ENCODE results near the gene FMNL3. TPM values are rescaled to one million over a fixed set of nuclear protein-coding genes. Genes with fewer than 3 reads are reported as not detected.

The FMNL3 gene
- total and polyA plus RNA-seq, 2 of the 8 experiments (the other 6 are each of a cell fraction or from before 2014, with no cell fraction given) = 8.6 to 29.0 TPM

- Histone ChIP-seq H3K23ac (ENCODE audit: insufficient read length) (no peak overlapping the region), H3K9ac (replicated peaks in 1 of 4; ENCODE audit: extremely low read depth in 1 of 4, low read depth in 3 of 4, low read length in 3 of 4) (no peak overlapping the region), H3K79me1 (ENCODE audit: low read depth, low read length) (no peaks in the 10 kb centered on the region; the same call in 1 of the 2 replicates), H2BK120ac (replicated peaks; ENCODE audit: low read depth, low read length) (no peak overlapping the region), H3K9me3 (ENCODE audit: insufficient read depth in 2 of 2, low read depth in 1 of 2, low read length in 1 of 2) (no peaks in the 10 kb centered on the region), H4K91ac (replicated peaks; ENCODE audit: insufficient read length, low read length) (no peak overlapping the region), H3K56ac (replicated peaks; ENCODE audit: insufficient read length, low read depth, low read length) (peak overlapping the region; percentile 22), H3K18ac (ENCODE audit: extremely low read depth, low read length) (peak overlapping the region; percentile 32; the same call in 1 of the 2 replicates), H3K14ac (ENCODE audit: insufficient read length) (no peak overlapping the region), H2AK5ac (ENCODE audit: low read depth, low read length) (no peak overlapping the region), H2BK15ac (ENCODE audit: low read length) (no peak overlapping the region), H3K4me1 (replicated peaks in 1 of 4; ENCODE audit: control insufficient read depth in 3 of 4, insufficient read depth in 4 of 4, low read length in 3 of 4) (peaks cover 3 to 6% (median 4%) of the 10 kb centered on the region in 4 experiments; a peak in 4 of 7 replicates), H3K79me2 (ENCODE audit: control insufficient read depth in 1 of 2, insufficient read depth in 2 of 2, low read length in 2 of 2) (no peaks in the 10 kb centered on the region), H2AFZ (ENCODE audit: low read length) (no peak overlapping the region), H2BK12ac (ENCODE audit: low read depth, low read length) (peak overlapping the region; percentile 69; the same call in 1 of the 2 replicates), H4K20me1 (replicated peaks in 1 of 2; ENCODE audit: control insufficient read depth in 1 of 2, insufficient read depth in 2 of 2, low read length in 2 of 2) (peaks cover 0 to 1% of the 10 kb centered on the region in 2 experiments), H3K27ac (ENCODE audit: low read depth, low read length) (no peak overlapping the region), H4K8ac (ENCODE audit: extremely low read depth, insufficient read depth, low read length) (no peak overlapping the region; the same call in 1 of the 2 replicates), H4K5ac (ENCODE audit: insufficient read length, low read depth, low read length) (no peak overlapping the region), H2BK20ac (ENCODE audit: low read length) (peak overlapping the region; percentile 9; the same call in 1 of the 2 replicates), H3K36me3 (ENCODE audit: control insufficient read depth in 2 of 4, insufficient read depth in 4 of 4, low read length in 3 of 4) (peaks cover 0 to 14% (median 4%) of the 10 kb centered on the region in 4 experiments; a peak in 5 of 8 replicates), H3K4me3 (ENCODE audit: extremely low read depth in 1 of 4, insufficient read depth in 2 of 4, low read depth in 3 of 4, low read length in 4 of 4) (no peak overlapping the region), H3K4me2 (ENCODE audit: insufficient read depth in 1 of 2, low read depth in 2 of 2, low read length in 2 of 2) (no peak overlapping the region; a peak in 1 of 4 replicates), H3K4ac (replicated peaks; ENCODE audit: insufficient read length, low read depth, low read length) (no peak overlapping the region), H3K23me2 (ENCODE audit: low read depth, low read length) (no peaks in the 10 kb centered on the region), H3K27me3 (replicated peaks in 1 of 4; ENCODE audit: control insufficient read depth in 3 of 4, extremely low read depth in 1 of 4, insufficient read depth in 3 of 4, low read length in 3 of 4) (no peaks in the 10 kb centered on the region), H2BK5ac (ENCODE audit: low read depth, low read length) (peak overlapping the region; percentile 90)
- WGBS, 2 experiments (ENCODE audit: extremely low coverage in 1 of 2, insufficient coverage in 1 of 2, insufficient read length in 1 of 2, insufficient replicate concordance in 2 of 2, low coverage in 1 of 2, low lambda C conversion rate in 2 of 2, missing lambda C conversion rate in 1 of 2) = 80% methylated on average over 5 of the region's 5 CpGs; no CpG with 5 or more reads in 1 of the 2 experiments
- DNase-seq (ENCODE audit: low read depth in 1 of 2, low spot score in 2 of 2) (peak in 1 of 2 experiments; percentile 21), FAIRE-seq (no peak)
- POLR2A ChIA-PET (ENCODE audit: partially characterized antibody) = interaction anchor here (0.8 to 4.3 kb wide), 14 partner anchors 11 to 78 kb away, joined by 3 to 36 read pairs (median 4); partner anchors contain the start of genes FMNL3 and TMBIM6
- TF ChIP-seq TAF1 (IDR thresholded peaks at IDR 0.05; ENCODE audit: low read depth, low read length) = no peak
- TF ChIP-seq GABPA (IDR thresholded peaks at IDR 0.05; ENCODE audit: borderline replicate concordance, insufficient read depth, low read length) = peak; percentile 35; the same call in 1 of the 2 replicates
- no peak for TF ChIP-seq EZH2 (IDR thresholded peaks at IDR 0.05; ENCODE audit: low read depth, low read length, severe bottlenecking)
- CTCF ChIA-PET (ENCODE audit: partially characterized antibody) = interaction anchor here (0.6 to 5.8 kb wide), 18 partner anchors 9 to 593 kb away, joined by 3 to 30 read pairs (median 4); partner anchors contain the start of genes RHEBL1 and TMBIM6
Measured at GRCh38 chr12:49662998-49663843, 44.0 kb downstream of the FMNL3 start.

Data from H1 (cell line).